B cell (primary cell): Measurements from ENCODE around the gene ZFYVE27.

ENCODE experiments used
- EZH2 ChIP-seq: IDR thresholded peaks from 2 replicates; pipeline ENCODE4 v1.6.1; 2012; ENCODE audit warnings: borderline replicate concordance, low read depth, mild to moderate bottlenecking, moderate library complexity, low read length; ENCODE audit not compliant: insufficient read depth, poor library complexity, severe bottlenecking
- TF ChIP-seq, protein P1 (sequence below): fragments of 200-600 bp; IDR thresholded peaks from one replicate; pipeline ENCODE4 v1.8.0; 2022; ENCODE audit warnings: antibody characterized with exemption, mild to moderate bottlenecking

DNA sequence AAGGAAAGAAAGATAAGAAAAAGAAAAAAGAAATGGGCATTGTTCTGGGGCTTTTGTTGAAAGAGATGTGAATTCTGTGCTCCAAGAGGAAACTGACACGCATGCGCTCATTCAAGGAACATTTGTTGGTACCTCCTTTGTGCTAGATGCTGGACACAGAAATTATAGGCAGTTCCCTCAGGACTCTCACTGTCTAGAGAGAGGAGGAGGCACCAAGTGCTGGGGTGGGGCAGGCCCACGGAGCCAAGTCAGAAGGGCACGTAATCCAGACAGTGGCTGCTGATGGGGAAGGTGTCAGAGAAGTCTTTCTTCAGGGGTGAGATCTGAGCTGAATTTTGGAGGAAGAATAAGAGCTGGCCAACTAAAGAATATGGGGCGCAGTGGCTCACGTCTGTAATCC, 2.9 kb upstream of the ZFYVE27 start:
- TF ChIP-seq, protein P1, sequence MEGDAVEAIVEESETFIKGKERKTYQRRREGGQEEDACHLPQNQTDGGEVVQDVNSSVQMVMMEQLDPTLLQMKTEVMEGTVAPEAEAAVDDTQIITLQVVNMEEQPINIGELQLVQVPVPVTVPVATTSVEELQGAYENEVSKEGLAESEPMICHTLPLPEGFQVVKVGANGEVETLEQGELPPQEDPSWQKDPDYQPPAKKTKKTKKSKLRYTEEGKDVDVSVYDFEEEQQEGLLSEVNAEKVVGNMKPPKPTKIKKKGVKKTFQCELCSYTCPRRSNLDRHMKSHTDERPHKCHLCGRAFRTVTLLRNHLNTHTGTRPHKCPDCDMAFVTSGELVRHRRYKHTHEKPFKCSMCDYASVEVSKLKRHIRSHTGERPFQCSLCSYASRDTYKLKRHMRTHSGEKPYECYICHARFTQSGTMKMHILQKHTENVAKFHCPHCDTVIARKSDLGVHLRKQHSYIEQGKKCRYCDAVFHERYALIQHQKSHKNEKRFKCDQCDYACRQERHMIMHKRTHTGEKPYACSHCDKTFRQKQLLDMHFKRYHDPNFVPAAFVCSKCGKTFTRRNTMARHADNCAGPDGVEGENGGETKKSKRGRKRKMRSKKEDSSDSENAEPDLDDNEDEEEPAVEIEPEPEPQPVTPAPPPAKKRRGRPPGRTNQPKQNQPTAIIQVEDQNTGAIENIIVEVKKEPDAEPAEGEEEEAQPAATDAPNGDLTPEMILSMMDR, result no peak
- no peak for TF ChIP-seq EZH2
